Measurements from ENCODE around the gene PPIL4. TPM values are rescaled to one million over a fixed set of nuclear protein-coding genes. Genes with fewer than 3 reads are reported as not detected.

PPIL4 gene
- total and polyA plus RNA-seq, 10 of the 15 experiments (the other 5 are each of a cell fraction or from before 2014, with no cell fraction given): 8.0 to 28.4 (median 24.3) TPM

GRCh38 chr6:149473080-149474052 lies 72.5 kb downstream of the PPIL4 start (continued):
- no peak for TF ChIP-seq NR2C1 (IDR thresholded peaks at IDR 0.05)
- TF ChIP-seq HCFC1 (IDR thresholded peaks at IDR 0.05; ENCODE audit: low read length): no peak
- no peak for TF ChIP-seq BACH1 (IDR thresholded peaks at IDR 0.05; ENCODE audit: borderline replicate concordance)
- no peak for TF ChIP-seq EZH2 (IDR thresholded peaks at IDR 0.05; ENCODE audit: borderline replicate concordance, control insufficient read depth, low read depth, low read length)
- TF ChIP-seq SP1 (IDR thresholded peaks at IDR 0.05; ENCODE audit: low read depth, low read length): no peak
- no peak for TF ChIP-seq CBX3 (IDR thresholded peaks at IDR 0.05; ENCODE audit: borderline replicate concordance, low read depth)
- TF ChIP-seq RCOR1 (conservative IDR thresholded peaks at IDR 0.05; ENCODE audit: low read depth, low read length): no peak
- TF ChIP-seq ZSCAN29 (IDR thresholded peaks at IDR 0.05): no peak
- TF ChIP-seq, protein P1, sequence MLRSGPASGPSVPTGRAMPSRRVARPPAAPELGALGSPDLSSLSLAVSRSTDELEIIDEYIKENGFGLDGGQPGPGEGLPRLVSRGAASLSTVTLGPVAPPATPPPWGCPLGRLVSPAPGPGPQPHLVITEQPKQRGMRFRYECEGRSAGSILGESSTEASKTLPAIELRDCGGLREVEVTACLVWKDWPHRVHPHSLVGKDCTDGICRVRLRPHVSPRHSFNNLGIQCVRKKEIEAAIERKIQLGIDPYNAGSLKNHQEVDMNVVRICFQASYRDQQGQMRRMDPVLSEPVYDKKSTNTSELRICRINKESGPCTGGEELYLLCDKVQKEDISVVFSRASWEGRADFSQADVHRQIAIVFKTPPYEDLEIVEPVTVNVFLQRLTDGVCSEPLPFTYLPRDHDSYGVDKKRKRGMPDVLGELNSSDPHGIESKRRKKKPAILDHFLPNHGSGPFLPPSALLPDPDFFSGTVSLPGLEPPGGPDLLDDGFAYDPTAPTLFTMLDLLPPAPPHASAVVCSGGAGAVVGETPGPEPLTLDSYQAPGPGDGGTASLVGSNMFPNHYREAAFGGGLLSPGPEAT (IDR thresholded peaks at IDR 0.05; ENCODE audit: low read depth): peak; percentile 48; the same call in 1 of the 2 replicates
- TF ChIP-seq HDAC6 (IDR thresholded peaks at IDR 0.05; ENCODE audit: unreplicated experiment): no peak
- TF ChIP-seq, protein P2, sequence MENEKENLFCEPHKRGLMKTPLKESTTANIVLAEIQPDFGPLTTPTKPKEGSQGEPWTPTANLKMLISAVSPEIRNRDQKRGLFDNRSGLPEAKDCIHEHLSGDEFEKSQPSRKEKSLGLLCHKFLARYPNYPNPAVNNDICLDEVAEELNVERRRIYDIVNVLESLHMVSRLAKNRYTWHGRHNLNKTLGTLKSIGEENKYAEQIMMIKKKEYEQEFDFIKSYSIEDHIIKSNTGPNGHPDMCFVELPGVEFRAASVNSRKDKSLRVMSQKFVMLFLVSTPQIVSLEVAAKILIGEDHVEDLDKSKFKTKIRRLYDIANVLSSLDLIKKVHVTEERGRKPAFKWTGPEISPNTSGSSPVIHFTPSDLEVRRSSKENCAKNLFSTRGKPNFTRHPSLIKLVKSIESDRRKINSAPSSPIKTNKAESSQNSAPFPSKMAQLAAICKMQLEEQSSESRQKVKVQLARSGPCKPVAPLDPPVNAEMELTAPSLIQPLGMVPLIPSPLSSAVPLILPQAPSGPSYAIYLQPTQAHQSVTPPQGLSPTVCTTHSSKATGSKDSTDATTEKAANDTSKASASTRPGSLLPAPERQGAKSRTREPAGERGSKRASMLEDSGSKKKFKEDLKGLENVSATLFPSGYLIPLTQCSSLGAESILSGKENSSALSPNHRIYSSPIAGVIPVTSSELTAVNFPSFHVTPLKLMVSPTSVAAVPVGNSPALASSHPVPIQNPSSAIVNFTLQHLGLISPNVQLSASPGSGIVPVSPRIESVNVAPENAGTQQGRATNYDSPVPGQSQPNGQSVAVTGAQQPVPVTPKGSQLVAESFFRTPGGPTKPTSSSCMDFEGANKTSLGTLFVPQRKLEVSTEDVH (IDR thresholded peaks at IDR 0.05; ENCODE audit: low read depth, partially characterized antibody): no peak
- no peak for TF ChIP-seq ZNF274 (IDR thresholded peaks at IDR 0.05; ENCODE audit: insufficient read depth, insufficient read length)
- TF ChIP-seq YBX1 (IDR thresholded peaks at IDR 0.05): no peak
- TF ChIP-seq, protein P3, sequence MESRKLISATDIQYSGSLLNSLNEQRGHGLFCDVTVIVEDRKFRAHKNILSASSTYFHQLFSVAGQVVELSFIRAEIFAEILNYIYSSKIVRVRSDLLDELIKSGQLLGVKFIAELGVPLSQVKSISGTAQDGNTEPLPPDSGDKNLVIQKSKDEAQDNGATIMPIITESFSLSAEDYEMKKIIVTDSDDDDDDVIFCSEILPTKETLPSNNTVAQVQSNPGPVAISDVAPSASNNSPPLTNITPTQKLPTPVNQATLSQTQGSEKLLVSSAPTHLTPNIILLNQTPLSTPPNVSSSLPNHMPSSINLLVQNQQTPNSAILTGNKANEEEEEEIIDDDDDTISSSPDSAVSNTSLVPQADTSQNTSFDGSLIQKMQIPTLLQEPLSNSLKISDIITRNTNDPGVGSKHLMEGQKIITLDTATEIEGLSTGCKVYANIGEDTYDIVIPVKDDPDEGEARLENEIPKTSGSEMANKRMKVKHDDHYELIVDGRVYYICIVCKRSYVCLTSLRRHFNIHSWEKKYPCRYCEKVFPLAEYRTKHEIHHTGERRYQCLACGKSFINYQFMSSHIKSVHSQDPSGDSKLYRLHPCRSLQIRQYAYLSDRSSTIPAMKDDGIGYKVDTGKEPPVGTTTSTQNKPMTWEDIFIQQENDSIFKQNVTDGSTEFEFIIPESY (IDR thresholded peaks at IDR 0.05): no peak
